Measurements from ENCODE around the gene ALDH3B1. TPM values are rescaled to one million over a fixed set of nuclear protein-coding genes. Genes with fewer than 3 reads are reported as not detected.
A peak's percentile ranks its signal among the peaks of the same experiment; 100 is the strongest.

Gene ALDH3B1
- total RNA-seq, 1 experiment from 2014 or later: 41.6 TPM

DNA sequence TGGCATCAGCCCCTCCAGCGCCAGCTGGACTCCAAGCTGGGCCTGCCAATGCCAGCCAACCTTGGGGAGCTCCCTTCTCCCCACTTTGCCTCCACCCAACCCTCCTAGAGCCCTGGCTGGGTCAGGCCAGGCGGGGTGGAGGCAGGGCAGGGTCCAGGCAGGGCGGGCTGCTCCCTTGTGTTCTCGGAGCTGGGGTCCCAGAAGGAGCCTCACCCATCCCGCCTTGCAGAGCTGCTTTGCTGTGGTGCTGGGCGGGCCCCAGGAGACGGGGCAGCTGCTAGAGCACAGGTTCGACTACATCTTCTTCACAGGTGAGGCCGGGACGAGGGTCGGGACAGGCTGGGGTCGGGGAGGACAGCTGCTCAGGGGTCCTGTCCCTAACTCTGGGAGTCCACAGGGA is 9.4 kb downstream of the ALDH3B1 start:
- peaks cover 56% of the 10 kb centered on the region for H3K4me1 Mint-ChIP-seq (ENCODE audit: low read depth, unreplicated experiment)
- no peak for DNase-seq
- intact Hi-C loops (cut with micrococcal nuclease; ENCODE audit: unreplicated experiment): no loop called here
- BruUV-seq (replicated peaks): no TSS peak
- TF ChIP-seq, protein P1, sequence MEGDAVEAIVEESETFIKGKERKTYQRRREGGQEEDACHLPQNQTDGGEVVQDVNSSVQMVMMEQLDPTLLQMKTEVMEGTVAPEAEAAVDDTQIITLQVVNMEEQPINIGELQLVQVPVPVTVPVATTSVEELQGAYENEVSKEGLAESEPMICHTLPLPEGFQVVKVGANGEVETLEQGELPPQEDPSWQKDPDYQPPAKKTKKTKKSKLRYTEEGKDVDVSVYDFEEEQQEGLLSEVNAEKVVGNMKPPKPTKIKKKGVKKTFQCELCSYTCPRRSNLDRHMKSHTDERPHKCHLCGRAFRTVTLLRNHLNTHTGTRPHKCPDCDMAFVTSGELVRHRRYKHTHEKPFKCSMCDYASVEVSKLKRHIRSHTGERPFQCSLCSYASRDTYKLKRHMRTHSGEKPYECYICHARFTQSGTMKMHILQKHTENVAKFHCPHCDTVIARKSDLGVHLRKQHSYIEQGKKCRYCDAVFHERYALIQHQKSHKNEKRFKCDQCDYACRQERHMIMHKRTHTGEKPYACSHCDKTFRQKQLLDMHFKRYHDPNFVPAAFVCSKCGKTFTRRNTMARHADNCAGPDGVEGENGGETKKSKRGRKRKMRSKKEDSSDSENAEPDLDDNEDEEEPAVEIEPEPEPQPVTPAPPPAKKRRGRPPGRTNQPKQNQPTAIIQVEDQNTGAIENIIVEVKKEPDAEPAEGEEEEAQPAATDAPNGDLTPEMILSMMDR (IDR thresholded peaks at IDR 0.05; ENCODE audit: unreplicated experiment): no peak
- H3K27ac Mint-ChIP-seq (ENCODE audit: unreplicated experiment): no peak overlapping the region
- H3K9me3 Mint-ChIP-seq (ENCODE audit: low read depth, unreplicated experiment): no peaks in the 10 kb centered on the region
- H3K4me3 Mint-ChIP-seq (ENCODE audit: low read depth, unreplicated experiment): no peak overlapping the region
- no peaks in the 10 kb centered on the region for H3K27me3 Mint-ChIP-seq (ENCODE audit: unreplicated experiment)
- CTCF ChIA-PET: no interaction called here
- peaks cover 69% of the 10 kb centered on the region for H3K36me3 Mint-ChIP-seq (ENCODE audit: insufficient read depth, unreplicated experiment)

DNA sequence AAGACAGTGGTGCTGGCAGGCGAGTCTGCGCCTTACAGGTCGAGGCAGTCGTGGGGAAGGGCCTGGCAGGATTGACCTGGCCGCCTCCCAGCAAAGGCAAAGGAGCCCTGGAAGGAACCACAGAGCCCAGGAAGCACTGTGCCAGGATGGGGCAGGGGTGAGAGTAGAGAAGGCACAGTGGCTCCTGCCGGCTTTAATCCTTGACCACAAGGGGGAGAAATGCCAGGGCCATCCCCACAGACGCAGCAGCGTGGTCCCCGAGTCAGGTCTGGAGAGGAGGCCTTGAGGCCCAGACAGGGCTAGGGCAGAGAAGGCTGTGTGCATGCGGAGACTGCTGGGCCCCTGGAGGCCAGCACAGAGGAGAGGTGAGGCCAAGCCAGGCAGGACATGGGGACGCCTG is 10.4 kb downstream of the ALDH3B1 start:
- peak; percentile 50 for DNase-seq
- CTCF ChIA-PET: no interaction called here
- H3K27ac Mint-ChIP-seq (ENCODE audit: unreplicated experiment): peak overlapping the region; percentile 75
- H3K36me3 Mint-ChIP-seq (ENCODE audit: insufficient read depth, unreplicated experiment): peaks cover 68% of the 10 kb centered on the region
- TF ChIP-seq, protein P1 (IDR thresholded peaks at IDR 0.05; ENCODE audit: unreplicated experiment): no peak
- H3K4me1 Mint-ChIP-seq (ENCODE audit: low read depth, unreplicated experiment): peaks cover 45% of the 10 kb centered on the region
- no peaks in the 10 kb centered on the region for H3K9me3 Mint-ChIP-seq (ENCODE audit: low read depth, unreplicated experiment)
- H3K27me3 Mint-ChIP-seq (ENCODE audit: unreplicated experiment): no peaks in the 10 kb centered on the region
- intact Hi-C loops (cut with micrococcal nuclease; ENCODE audit: unreplicated experiment): no loop called here
- H3K4me3 Mint-ChIP-seq (ENCODE audit: low read depth, unreplicated experiment): peak overlapping the region; percentile 11
- BruUV-seq (replicated peaks): no TSS peak

DNA sequence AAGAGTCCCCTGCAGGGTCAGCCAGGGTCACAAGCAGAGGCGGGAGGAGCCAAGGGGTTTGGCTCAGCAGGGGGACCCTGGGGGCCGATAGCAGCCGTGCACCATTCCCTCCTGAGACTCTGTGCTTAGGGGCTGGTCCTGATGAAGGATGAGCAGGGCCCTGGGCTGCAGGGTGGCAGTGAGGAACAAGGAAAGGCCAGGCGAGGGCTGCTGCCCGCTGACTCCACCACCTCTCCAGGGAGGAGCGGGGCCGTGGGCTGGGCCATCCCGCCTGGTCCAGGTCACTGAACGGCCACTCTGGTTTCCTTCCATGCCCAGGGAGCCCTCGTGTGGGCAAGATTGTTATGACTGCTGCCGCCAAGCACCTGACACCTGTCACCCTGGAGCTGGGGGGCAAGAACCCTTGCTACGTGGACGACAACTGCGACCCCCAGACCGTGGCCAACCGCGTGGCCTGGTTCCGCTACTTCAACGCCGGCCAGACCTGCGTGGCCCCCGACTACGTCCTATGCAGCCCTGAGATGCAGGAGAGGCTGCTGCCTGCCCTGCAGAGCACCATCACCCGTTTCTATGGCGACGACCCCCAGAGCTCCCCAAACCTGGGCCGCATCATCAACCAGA is 11.2 kb downstream of the ALDH3B1 start:
- no TSS peak for BruUV-seq (replicated peaks)
- peak; percentile 83 for DNase-seq
- Mint-ChIP-seq H3K27me3 (ENCODE audit: unreplicated experiment) (no peaks in the 10 kb centered on the region), H3K27ac (ENCODE audit: unreplicated experiment) (peak overlapping the region; percentile 75), H3K4me1 (ENCODE audit: low read depth, unreplicated experiment) (peaks cover 40% of the 10 kb centered on the region), H3K4me3 (ENCODE audit: low read depth, unreplicated experiment) (peak overlapping the region; percentile 11), H3K9me3 (ENCODE audit: low read depth, unreplicated experiment) (no peaks in the 10 kb centered on the region), H3K36me3 (ENCODE audit: insufficient read depth, unreplicated experiment) (peaks cover 67% of the 10 kb centered on the region)
- TF ChIP-seq, protein P1 (IDR thresholded peaks at IDR 0.05; ENCODE audit: unreplicated experiment): peak; percentile 38
- intact Hi-C loops (cut with micrococcal nuclease; ENCODE audit: unreplicated experiment): no loop called here
- CTCF ChIA-PET: interaction anchor here (0.6 to 1.0 kb wide), 2 partner anchors 11 to 230 kb away, joined by 3 to 6 read pairs; partner anchors contain the start of gene ALDH3B1

DNA sequence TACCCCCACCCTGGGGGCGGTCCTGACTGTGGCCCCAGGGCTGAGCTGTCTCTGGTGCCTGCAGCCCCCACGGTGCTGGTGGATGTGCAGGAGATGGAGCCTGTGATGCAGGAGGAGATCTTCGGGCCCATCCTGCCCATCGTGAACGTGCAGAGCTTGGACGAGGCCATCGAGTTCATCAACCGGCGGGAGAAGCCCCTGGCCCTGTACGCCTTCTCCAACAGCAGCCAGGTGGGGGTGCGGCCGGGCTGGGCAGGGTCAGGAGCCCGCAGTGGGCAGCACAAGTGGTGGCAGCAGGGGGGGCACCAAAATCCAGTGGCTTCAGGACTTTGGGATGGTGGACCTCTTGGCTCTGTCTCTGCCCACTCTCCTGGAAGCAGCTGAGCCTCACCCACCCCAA is 12.4 kb downstream of the ALDH3B1 start:
- intact Hi-C loops (cut with micrococcal nuclease; ENCODE audit: unreplicated experiment): no loop called here
- TF ChIP-seq, protein P1 (IDR thresholded peaks at IDR 0.05; ENCODE audit: unreplicated experiment): no peak
- H3K9me3 Mint-ChIP-seq (ENCODE audit: low read depth, unreplicated experiment): no peaks in the 10 kb centered on the region
- no TSS peak for BruUV-seq (replicated peaks)
- no peak for DNase-seq
- peaks cover 66% of the 10 kb centered on the region for H3K36me3 Mint-ChIP-seq (ENCODE audit: insufficient read depth, unreplicated experiment)
- no peak overlapping the region for H3K27ac Mint-ChIP-seq (ENCODE audit: unreplicated experiment)
- CTCF ChIA-PET: no interaction called here
- peaks cover 28% of the 10 kb centered on the region for H3K4me1 Mint-ChIP-seq (ENCODE audit: low read depth, unreplicated experiment)
- no peaks in the 10 kb centered on the region for H3K27me3 Mint-ChIP-seq (ENCODE audit: unreplicated experiment)
- H3K4me3 Mint-ChIP-seq (ENCODE audit: low read depth, unreplicated experiment): no peak overlapping the region

Measured in Calu3 (cell line).